ENCODE results near the gene ACTN4.

The ACTN4 gene

GRCh38 chr19:38616265-38616664 lies 31.2 kb upstream of the ACTN4 start:
- DNase-seq (ENCODE audit: low read depth) = no peak
- H3K4me3 ChIP-seq (ENCODE audit: low read depth, low read length) = no peak overlapping the region
- TF ChIP-seq CTCF (IDR thresholded peaks at IDR 0.05; ENCODE audit: low read depth, low read length) (no peak), POLR2A (IDR thresholded peaks at IDR 0.05; ENCODE audit: extremely low read depth, insufficient read length) (no peak), MYC (IDR thresholded peaks at IDR 0.05; ENCODE audit: low read depth, low read length) (no peak), MAX (IDR thresholded peaks at IDR 0.05; ENCODE audit: low read depth, low read length) (no peak)

- peak overlapping the region; percentile 48 for H3K4me3 ChIP-seq (ENCODE audit: low read depth, low read length)
- peak; percentile 39 for DNase-seq (ENCODE audit: low read depth)
- TF ChIP-seq CTCF (IDR thresholded peaks at IDR 0.05; ENCODE audit: low read depth, low read length) (no peak), MAX (IDR thresholded peaks at IDR 0.05; ENCODE audit: low read depth, low read length) (no peak), POLR2A (IDR thresholded peaks at IDR 0.05; ENCODE audit: extremely low read depth, insufficient read length) (no peak), MYC (IDR thresholded peaks at IDR 0.05; ENCODE audit: low read depth, low read length) (no peak)
These were observed 30.1 kb upstream of the ACTN4 start for GRCh38 chr19:38617283-38617763.

GRCh38 chr19:38617764-38618589 lies 29.5 kb upstream of the ACTN4 start, which contains the start of gene MAP4K1:
Gene MAP4K1 (minus strand): TSS chr19:38617953. CDS start chr19:38617895, 58 bp downstream.
- peak; percentile 92 for DNase-seq (ENCODE audit: low read depth)
- TF ChIP-seq MAX (IDR thresholded peaks at IDR 0.05; ENCODE audit: low read depth, low read length) (peak; percentile 53), POLR2A (IDR thresholded peaks at IDR 0.05; ENCODE audit: extremely low read depth, insufficient read length) (no peak)
- H3K4me3 ChIP-seq (ENCODE audit: low read depth, low read length) = peak within 1 kb of the TSS; percentile 65

- peak; percentile 57 for TF ChIP-seq MYC (IDR thresholded peaks at IDR 0.05; ENCODE audit: low read depth, low read length)
- TF ChIP-seq CTCF (IDR thresholded peaks at IDR 0.05; ENCODE audit: low read depth, low read length) = no peak
- peak; percentile 99 for TF ChIP-seq MAX (IDR thresholded peaks at IDR 0.05; ENCODE audit: low read depth, low read length)
- peak; percentile 54 for TF ChIP-seq POLR2A (IDR thresholded peaks at IDR 0.05; ENCODE audit: extremely low read depth, insufficient read length)
- peak; percentile 95 for DNase-seq (ENCODE audit: low read depth)
- H3K4me3 ChIP-seq (ENCODE audit: low read depth, low read length) = peak within 1 kb of the TSS; percentile 98
These were observed 28.7 kb upstream of the ACTN4 start, which contains the start of gene EIF3K for GRCh38 chr19:38618590-38619360. Gene EIF3K (plus strand): TSS chr19:38619188. CDS start chr19:38619269, 81 bp downstream.

GRCh38 chr19:38619361-38620174 lies 27.9 kb upstream of the ACTN4 start:
- TF ChIP-seq MYC (IDR thresholded peaks at IDR 0.05; ENCODE audit: low read depth, low read length) (no peak), POLR2A (IDR thresholded peaks at IDR 0.05; ENCODE audit: extremely low read depth, insufficient read length) (no peak), MAX (IDR thresholded peaks at IDR 0.05; ENCODE audit: low read depth, low read length) (no peak), CTCF (IDR thresholded peaks at IDR 0.05; ENCODE audit: low read depth, low read length) (no peak)
- DNase-seq (ENCODE audit: low read depth) = no peak
- peak overlapping the region; percentile 98 for H3K4me3 ChIP-seq (ENCODE audit: low read depth, low read length)

All from NB4 (cell line).